K562 treated with DMSO at 1 percent for 48 hours (cell line): ENCODE measurements around the gene AMY2A. TPM values are rescaled to one million over a fixed set of nuclear protein-coding genes. Genes with fewer than 3 reads are reported as not detected.

ENCODE experiments used
- total RNA-seq: library from RNA; unstranded; fragments of 300-600 nt; gene quantifications from 2 replicates; pipeline ENCODE4 v1.2.3, GENCODE V29; 2022; ENCODE audit warnings: low replicate concordance; ENCODE audit errors: extremely low read depth

Gene AMY2A
- total RNA-seq = not detected in 2 replicates

GRCh38 chr1:103616994-103617477 lies at the start of gene AMY2A:
Gene AMY2A (plus strand): TSS chr1:103617427. CDS start chr1:103617441, 14 bp downstream.

GRCh38 chr1:103571289-103571688 lies 45.9 kb upstream of the AMY2A start, which contains the start of gene AMY2B:
Gene AMY2B (plus strand): TSS chr1:103571589. CDS start chr1:103571603, 14 bp downstream.

GRCh38 chr1:103655460-103655859 lies 38.2 kb downstream of the AMY2A start, which contains the start of gene AMY1A:
Gene AMY1A (plus strand): TSS chr1:103655760. CDS start chr1:103656331, 571 bp downstream.

Other genes starting within 250 kb of the AMY2A start
- not detected in 2 replicates for gene RNPC3, start 91.7 kb upstream of the AMY2A start, total RNA-seq
- gene AMY2B, start 45.8 kb upstream of the AMY2A start, total RNA-seq = not detected in 2 replicates
- not detected in 2 replicates for gene AMY1A, start 38.3 kb downstream of the AMY2A start, total RNA-seq
- gene AMY1B, start 78.8 kb downstream of the AMY2A start, total RNA-seq = not detected in 2 replicates
- not detected in 2 replicates for gene AMY1C, start 132.5 kb downstream of the AMY2A start, total RNA-seq